GM19452 (cell line): ENCODE results near the gene SNX8.
"Not testable (repeated sequence)": the region's sequence is repeated elsewhere in the genome, so short reads cannot be mapped to it uniquely, and the experiment has no call there.

Experiments
- ATAC-seq: cut with Tn5 transposase; IDR thresholded peaks from one replicate; pipeline ENCODE4 v1.9.1; 2021; ENCODE audit not compliant: unreplicated experiment

Gene SNX8

GRCh38 chr7:2330493-2330892 lies 16.3 kb upstream of the SNX8 start:
- no peak for ATAC-seq

DNA sequence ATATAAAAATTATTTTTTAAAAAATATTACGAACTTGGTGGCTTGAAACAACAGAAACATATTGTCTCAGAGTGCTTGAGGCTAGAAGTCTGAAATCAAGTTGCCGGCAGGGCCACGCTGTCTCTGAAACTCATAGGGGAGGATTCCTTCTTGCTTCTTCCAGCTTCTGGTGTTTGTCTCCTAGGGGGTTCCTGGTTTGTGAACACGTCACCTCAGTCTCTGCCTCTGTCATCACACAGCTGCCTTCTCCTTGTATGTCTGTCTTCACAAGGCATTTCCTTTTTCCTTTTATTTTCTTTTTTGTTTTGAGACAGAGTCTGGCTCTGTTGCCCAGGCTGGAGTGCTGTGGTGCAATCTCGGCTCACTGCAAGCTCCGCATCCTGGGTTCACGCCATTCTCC lies 12.7 kb upstream of the SNX8 start:
- ATAC-seq = no peak

DNA sequence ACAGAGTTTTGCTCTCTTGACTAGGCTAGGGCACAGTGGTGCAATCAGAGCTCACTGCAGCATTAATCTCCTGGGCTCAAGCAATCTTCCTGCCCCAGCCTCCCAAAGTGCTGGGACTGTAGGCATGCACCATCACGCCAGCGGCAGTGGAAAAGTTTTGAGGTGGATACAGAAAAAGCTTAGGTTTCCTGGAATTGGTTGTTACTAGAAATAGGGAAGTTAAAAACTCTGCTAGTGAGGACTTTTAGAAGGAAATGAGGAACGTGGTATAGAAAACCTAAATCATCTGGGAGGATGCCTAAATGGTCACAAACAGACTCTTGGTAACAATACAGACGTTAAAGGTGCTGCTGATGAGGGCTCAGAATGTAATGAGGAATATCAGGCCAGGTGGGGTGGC lies 10.9 kb upstream of the SNX8 start:
- ATAC-seq = no peak

DNA sequence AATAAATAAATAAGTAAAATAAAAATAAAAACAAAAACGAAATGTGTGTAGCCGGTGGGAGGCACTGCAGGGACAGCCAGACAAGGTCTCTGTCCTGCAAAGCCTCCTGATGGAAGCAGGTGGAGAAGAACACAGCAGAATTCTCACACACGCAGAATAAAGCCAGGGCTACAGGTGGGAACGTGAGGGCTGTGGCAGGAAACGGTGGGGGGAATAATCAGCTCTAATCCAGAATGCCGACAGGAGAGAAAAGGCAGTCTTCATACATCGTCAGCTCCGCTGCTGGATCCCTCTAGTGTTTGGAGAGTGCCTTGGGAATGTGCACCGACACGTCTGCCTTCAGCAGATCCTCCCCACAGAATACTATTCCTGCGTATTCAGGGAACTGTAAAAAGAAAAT lies 6.8 kb upstream of the SNX8 start:
- no peak for ATAC-seq

DNA sequence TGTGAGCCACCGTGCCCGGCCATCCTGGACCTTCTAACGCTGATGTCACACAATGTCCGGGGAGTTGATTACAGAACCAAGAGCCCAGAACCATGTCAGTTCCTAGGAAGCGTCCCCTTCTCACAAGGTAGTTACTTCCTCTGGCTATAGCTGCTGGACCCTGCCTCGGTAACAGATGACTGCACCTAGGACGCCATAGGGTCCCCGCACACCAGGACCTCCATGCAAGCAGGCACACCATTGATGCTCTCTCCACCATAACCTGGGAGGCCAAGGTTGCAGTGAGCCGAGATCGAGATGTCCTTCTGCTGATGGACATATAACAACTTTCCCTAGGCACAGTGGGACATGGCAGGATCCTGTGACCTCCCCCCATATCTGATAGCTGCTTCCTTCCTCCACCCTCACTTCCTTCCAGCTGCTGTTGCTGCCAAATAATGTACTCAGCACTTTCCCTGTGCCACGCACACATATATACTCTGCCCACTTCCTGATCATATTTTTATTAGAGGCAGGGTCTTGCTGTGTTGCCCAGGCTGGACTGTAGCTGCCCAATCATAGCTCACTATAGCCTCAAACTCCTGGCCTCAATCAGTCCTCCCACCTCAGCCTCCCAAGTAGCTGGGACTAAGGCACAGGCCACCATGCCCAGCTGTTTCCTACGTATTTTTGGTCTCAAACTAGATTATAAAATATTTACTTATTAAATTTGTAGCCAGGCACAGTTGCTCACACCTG lies 3.5 kb upstream of the SNX8 start:
- no peak for ATAC-seq

DNA sequence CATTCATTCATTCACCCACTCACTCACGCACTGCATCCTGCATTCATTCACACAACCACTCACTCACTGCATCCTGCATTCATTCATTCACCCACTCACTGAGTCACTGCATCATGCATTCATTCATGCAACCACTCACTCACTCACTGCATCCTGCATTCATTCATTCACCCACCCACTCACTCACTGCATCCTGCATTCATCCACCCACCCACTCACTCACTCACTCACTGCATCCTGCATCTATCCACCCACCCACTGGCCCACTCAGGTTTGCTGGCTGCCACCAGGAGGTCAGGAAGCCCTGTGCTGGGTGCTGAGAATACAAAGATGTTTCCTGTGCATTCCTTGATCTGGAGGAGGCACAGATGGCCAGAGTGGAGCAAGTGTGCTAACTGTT lies 2.3 kb upstream of the SNX8 start:
- no peak for ATAC-seq

- no peak for ATAC-seq
Measured at GRCh38 chr7:2315787-2316186, 1.5 kb upstream of the SNX8 start.

GRCh38 chr7:2314956-2315530 lies 802 bp upstream of the SNX8 start:
- not testable (repeated sequence) for ATAC-seq

DNA sequence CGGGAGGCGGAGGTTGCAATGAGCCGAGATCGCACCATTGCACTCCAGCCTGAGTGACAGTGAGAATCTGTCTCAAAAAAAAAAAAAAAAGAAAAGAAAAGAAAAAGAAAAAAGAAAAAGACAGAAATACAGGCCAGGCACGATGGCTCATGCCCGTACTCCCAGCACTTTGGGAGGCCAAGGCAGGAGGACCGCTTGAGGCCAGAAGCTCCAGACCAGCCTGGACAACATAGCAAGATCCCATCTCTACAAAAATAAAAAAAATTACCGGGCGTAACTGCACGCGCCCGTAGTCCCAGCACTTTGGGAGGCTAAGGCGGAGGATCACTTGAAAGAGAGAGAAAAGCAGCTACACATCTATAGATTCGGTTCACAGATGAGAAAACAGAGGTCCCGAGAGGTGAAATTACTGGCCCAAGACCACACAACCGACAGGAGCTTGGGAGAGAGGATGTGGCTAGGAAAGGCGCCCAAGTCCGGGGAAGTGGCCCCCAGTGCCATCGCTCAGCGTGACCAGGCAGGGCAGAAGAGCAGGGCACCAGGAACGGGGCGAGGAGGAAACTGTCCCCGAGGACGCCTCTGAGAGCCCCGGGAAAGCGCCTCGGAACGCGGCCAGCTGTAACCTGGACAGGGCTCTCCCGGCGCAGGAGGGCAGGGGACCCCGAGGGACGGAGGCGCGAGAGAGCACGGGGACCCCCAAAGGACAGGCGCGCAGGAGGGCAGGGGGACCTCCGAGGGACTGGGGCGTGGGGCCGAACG lies 612 bp downstream of the SNX8 start:
- peak; percentile 8 for ATAC-seq

- ATAC-seq = no peak
Measured at GRCh38 chr7:2312267-2312929, 1.8 kb downstream of the SNX8 start.

GRCh38 chr7:2309889-2310331 lies 4.3 kb downstream of the SNX8 start:
- no peak for ATAC-seq

DNA sequence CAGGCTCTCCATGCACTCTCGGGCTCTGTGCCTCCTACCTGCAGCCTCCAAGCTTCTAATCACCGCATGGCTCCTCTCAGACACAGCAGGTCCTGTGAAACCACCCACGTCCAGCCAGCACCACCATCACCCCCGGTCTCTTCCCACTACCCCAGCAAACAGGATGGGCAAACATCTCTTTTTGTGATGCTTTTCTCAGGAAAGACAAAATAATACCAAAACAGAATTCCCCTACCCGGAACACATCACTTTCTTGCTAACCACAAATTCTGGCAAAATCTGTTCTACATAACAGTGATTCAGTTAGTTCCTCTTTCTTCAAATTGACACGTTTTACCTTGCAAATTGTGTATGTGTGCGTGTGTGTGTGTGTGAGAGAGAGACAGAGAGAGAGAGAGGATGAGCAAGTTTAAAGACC lies 6.5 kb downstream of the SNX8 start:
- ATAC-seq = peak; percentile 46

GRCh38 chr7:2306688-2307087 lies 7.6 kb downstream of the SNX8 start:
- ATAC-seq = no peak

DNA sequence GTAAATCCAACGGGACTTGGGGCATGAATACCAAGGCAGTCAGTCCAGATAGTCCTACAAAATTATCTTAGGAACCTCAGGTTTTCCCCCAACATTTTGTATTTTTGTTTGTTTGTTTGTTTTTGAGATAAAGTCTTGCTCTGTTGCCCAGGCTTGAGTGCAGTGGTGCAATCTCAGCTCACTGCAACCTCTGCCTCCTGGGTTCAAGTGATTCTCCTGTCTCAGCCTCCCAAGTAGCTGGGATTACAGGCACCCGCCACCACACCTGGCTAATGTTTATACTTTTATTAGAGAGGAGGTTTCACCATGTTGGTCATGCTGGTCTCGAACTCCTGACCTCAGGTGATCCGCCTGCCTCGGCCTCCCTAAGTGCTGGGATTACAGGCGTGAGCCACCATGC lies 9.0 kb downstream of the SNX8 start:
- not testable (repeated sequence) for ATAC-seq

DNA sequence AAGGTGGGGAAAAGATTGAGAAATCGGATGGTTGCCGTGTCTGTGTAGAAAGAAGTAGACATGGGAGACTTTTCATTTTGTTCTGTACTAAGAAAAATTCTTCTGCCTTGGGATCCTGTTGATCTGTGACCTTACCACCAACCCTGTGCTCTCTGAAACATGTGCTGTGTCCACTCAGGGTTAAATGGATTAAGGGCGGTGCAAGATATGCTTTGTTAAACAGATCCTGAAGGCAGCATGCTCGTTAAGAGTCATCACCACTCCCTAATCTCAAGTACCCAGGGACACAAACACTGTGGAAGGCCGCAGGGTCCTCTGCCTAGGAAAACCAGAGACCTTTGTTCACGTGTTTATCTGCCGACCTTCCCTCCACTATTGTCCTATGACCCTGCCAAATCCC lies 10.7 kb downstream of the SNX8 start:
- ATAC-seq = not testable (repeated sequence)

GRCh38 chr7:2302743-2303397 lies 11.4 kb downstream of the SNX8 start:
- ATAC-seq = not testable (repeated sequence)

DNA sequence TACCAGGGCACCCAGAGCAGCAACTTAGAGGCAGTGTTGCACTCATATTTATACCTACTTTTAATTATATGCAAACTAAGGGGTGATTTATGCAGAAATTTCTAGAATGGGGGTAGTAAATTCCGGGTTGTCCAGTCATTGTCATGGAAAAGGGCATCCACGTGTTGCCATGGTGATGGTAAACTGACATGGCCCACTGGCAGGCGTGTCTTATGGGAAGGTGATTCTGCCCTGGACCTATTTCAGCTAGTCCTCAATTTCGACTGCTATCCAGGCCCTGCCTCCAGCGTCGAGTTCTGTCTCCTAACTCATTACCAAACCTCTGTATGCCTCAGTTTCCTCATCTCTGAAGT lies 12.8 kb downstream of the SNX8 start:
- ATAC-seq = no peak

DNA sequence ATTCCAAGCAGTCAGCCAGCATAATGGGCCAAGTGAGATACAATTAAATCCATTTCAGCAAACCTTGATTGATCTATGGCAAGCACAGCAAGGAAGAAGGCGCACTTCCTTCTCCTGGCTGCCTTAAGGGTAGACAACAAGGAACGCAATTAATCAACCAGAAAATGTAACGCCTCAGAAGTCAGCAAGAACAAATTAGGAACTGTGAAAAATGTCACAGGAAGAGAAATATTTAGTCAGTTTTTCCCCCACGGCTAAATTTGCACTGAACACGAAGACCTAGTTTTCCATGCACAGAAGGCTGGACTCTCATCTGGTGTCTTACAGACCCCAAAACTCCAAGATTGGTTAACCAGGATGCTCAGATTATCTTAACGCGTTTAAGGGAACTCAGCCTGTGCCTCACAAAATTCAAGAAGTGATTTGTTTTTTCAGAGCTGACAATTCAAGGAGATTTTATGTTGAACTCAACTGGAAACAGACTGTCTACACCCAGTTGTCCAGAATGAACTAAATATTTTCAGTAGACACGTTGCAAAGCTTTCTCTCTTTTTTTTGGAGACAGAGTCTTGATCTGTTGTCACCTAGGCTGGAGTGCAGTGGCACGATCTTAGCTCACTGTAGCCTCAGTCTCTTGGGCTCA lies 14.2 kb downstream of the SNX8 start:
- ATAC-seq = no peak

DNA sequence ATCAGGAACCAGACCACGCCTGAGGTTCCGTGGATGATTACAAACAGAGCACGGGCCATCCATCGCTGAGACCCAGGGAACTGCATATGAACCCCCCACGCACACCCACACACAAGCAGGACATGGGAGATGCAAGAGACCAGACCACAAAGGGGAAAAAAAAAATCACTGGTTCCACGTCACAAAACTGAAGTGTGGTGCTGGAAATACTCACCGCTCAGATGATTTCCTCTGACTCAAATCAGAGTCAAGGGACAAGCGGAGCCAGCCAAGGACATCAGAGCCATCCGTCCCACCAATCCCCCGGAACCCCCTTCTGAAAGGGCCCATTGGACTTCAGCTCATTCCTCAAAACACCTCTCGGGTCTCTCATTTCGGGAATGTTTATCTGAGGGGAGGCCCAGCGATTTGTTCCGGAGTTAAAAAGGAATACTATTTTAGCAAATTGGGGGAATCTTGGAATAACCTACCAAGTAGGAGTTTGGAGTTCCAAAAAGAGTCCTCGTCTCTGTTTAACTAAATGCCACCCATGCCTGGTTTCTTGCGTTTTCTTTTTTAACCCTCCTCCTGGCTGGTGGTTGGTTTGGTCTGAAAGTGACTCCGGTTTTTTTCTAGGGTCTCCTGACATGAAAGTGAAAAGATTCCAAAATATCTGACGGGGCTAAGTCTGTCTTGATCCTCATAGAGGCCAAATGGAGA lies 15.0 kb downstream of the SNX8 start:
- peak; percentile 59 for ATAC-seq

GRCh38 chr7:2296832-2297231 lies 17.4 kb downstream of the SNX8 start:
- no peak for ATAC-seq
